OCI-LY3 (cell line): Measurements from ENCODE around the gene DAND5.

Experiments
- H2AFZ ChIP-seq: fragments of 200-600, 300-600 bp; shearing (Covaris generic); 2 replicates; pipeline ENCODE4 v1.6.0; 2014; ENCODE audit warnings: antibody characterized with exemption, low read depth, low read length
- H3K27ac ChIP-seq: fragments of 200-600, 300-600 bp; sonication (generic); 2 replicates; pipeline ENCODE4 v1.5.1; 2014; ENCODE audit warnings: mild to moderate bottlenecking, low read length, moderate library complexity, mixed read lengths
- H3K27me3 ChIP-seq: fragments of 200-600, 300-600 bp; sonication (generic); 2 replicates; pipeline ENCODE4 v1.6.1; 2014; ENCODE audit warnings: low read depth, low read length, mixed read lengths
- H3K36me3 ChIP-seq: fragments of 200-600, 300-600 bp; sonication (generic); replicated peaks from 2 replicates; pipeline ENCODE3; 2014; ENCODE audit warnings: low read depth, low read length, mixed read lengths
- H3K4me1 ChIP-seq: fragments of 300-600, 200-600 bp; sonication (generic); 2 replicates; pipeline ENCODE4 v1.6.1; 2014; ENCODE audit warnings: low read length, mixed read lengths
- H3K4me2 ChIP-seq: fragments of 200-600, 300-600 bp; sonication (generic); 2 replicates; pipeline ENCODE4 v1.6.1; 2014; ENCODE audit warnings: low read length, mixed read lengths
- H3K4me3 ChIP-seq: fragments of 300-600, 200-600 bp; sonication (generic); 2 replicates; pipeline ENCODE4 v1.5.1; 2014; ENCODE audit warnings: antibody characterized with exemption, mild to moderate bottlenecking, low read length, moderate library complexity
- H3K79me2 ChIP-seq: fragments of 300-600, 200-600 bp; shearing (Covaris generic); 2 replicates; pipeline ENCODE4 v1.6.1; 2014; ENCODE audit warnings: mild to moderate bottlenecking, low read length, mixed read lengths
- H3K9ac ChIP-seq: fragments of 300-600, 200-600 bp; shearing (Covaris generic); 2 replicates; pipeline ENCODE4 v1.6.0; 2014; ENCODE audit warnings: mild to moderate bottlenecking, low read length, moderate library complexity
- H3K9me3 ChIP-seq: fragments of 200-600, 300-600 bp; shearing (Covaris generic); 2 replicates; pipeline ENCODE4 v1.6.1; 2014; ENCODE audit warnings: low read length, mixed read lengths; ENCODE audit not compliant: insufficient read depth
- H4K20me1 ChIP-seq: fragments of 200-600, 300-600 bp; sonication (generic); 2 replicates; pipeline ENCODE4 v1.6.1; 2016; ENCODE audit warnings: low read length, mixed read lengths; ENCODE audit not compliant: insufficient read depth
- CTCF ChIP-seq: fragments of 200-600, 300-600 bp; sonication (generic); IDR thresholded peaks from 2 replicates; pipeline ENCODE4 v1.5.1; 2014; ENCODE audit warnings: antibody characterized with exemption, low read length, low read depth
- EZH2phosphoT487 ChIP-seq: fragments of 200-600 bp; shearing (Covaris generic); IDR thresholded peaks from 2 replicates; pipeline ENCODE4 v1.6.1; 2018; ENCODE audit warnings: antibody characterized with exemption, mixed run types, low read depth

DAND5 gene

GRCh38 chr19:13006431-13007281 lies 37.3 kb downstream of the DAND5 start:
- Histone ChIP-seq H3K4me3 (no peak overlapping the region), H3K27ac (no peak overlapping the region), H3K9ac (no peak overlapping the region), H4K20me1 (no peaks in the 10 kb centered on the region), H3K27me3 (no peaks in the 10 kb centered on the region), H3K4me2 (no peak overlapping the region), H3K4me1 (no peaks in the 10 kb centered on the region), H3K79me2 (no peaks in the 10 kb centered on the region), H3K9me3 (no peaks in the 10 kb centered on the region), H3K36me3 (no peaks in the 10 kb centered on the region), H2AFZ (no peak overlapping the region)
- TF ChIP-seq EZH2phosphoT487, result no peak
- no peak for TF ChIP-seq CTCF

GRCh38 chr19:13007292-13008045 lies 38.1 kb downstream of the DAND5 start:
- Histone ChIP-seq H2AFZ (no peak overlapping the region), H3K4me2 (no peak overlapping the region), H3K4me1 (no peaks in the 10 kb centered on the region), H3K36me3 (no peaks in the 10 kb centered on the region), H3K79me2 (no peaks in the 10 kb centered on the region), H3K4me3 (no peak overlapping the region), H3K9ac (no peak overlapping the region), H3K27ac (no peak overlapping the region), H4K20me1 (no peaks in the 10 kb centered on the region), H3K9me3 (no peaks in the 10 kb centered on the region), H3K27me3 (no peaks in the 10 kb centered on the region)
- TF ChIP-seq CTCF (no peak), EZH2phosphoT487 (no peak)

GRCh38 chr19:13008926-13009787 lies 39.8 kb downstream of the DAND5 start:
- H3K79me2 ChIP-seq, result no peaks in the 10 kb centered on the region
- no peak for TF ChIP-seq EZH2phosphoT487
- no peak for TF ChIP-seq CTCF
- no peak overlapping the region for H3K9ac ChIP-seq
- H3K27ac ChIP-seq, result no peak overlapping the region
- no peak overlapping the region for H2AFZ ChIP-seq
- H3K27me3 ChIP-seq, result no peaks in the 10 kb centered on the region
- no peak overlapping the region for H3K4me3 ChIP-seq
- no peaks in the 10 kb centered on the region for H3K36me3 ChIP-seq
- no peak overlapping the region for H3K4me2 ChIP-seq
- no peaks in the 10 kb centered on the region for H3K4me1 ChIP-seq
- no peaks in the 10 kb centered on the region for H3K9me3 ChIP-seq
- no peaks in the 10 kb centered on the region for H4K20me1 ChIP-seq
